ENCODE data around the gene ANKS4B. TPM values are rescaled to one million over a fixed set of nuclear protein-coding genes. Genes with fewer than 3 reads are reported as not detected.

The ANKS4B gene
- not detected in 2 replicates for total RNA-seq

GRCh38 chr16:21233521-21234150 lies at the start of gene ANKS4B:
ANKS4B (plus strand) TSS chr16:21233699; CDS start chr16:21233738, 39 bp downstream.

GRCh38 chr16:21211486-21211885 lies 22.0 kb upstream of the ANKS4B start, which contains the start of gene ZP2:
ZP2 (minus strand) TSS chr16:21211574; CDS start chr16:21211547, 27 bp downstream.

GRCh38 chr16:21277927-21278706 lies 44.6 kb downstream of the ANKS4B start, which contains the start of gene CRYM:
CRYM (minus strand) TSS chr16:21278290; CDS start chr16:21278251, 39 bp downstream.

Other genes with a start within 250 kb of the ANKS4B start
- gene DNAH3, start 82.9 kb upstream of the ANKS4B start, total RNA-seq: not detected in 2 replicates
- 42.7 and 54.4 TPM in 2 replicates for gene LDAF1, start 75.0 kb upstream of the ANKS4B start, total RNA-seq
- not detected in 2 replicates for gene ZP2, start 22.1 kb upstream of the ANKS4B start, total RNA-seq
- gene CRYM, start 44.6 kb downstream of the ANKS4B start, total RNA-seq: not detected in 2 replicates